Measurements from ENCODE around the gene CRY2. TPM values are rescaled to one million over a fixed set of nuclear protein-coding genes. Genes with fewer than 3 reads are reported as not detected.
A peak's percentile ranks its signal among the peaks of the same experiment; 100 is the strongest.

CRY2 gene
- total RNA-seq, 1 experiment from 2014 or later: 6.4 TPM

- no peak for DNase-seq (ENCODE audit: low read depth)
Measured at GRCh38 chr11:45848654-45849081, 1.4 kb downstream of the CRY2 start.

GRCh38 chr11:45850446-45850845 lies 3.2 kb downstream of the CRY2 start:
- DNase-seq (ENCODE audit: low read depth): peak; percentile 7

- DNase-seq (ENCODE audit: low read depth): no peak
Measured at GRCh38 chr11:45851228-45851627, 4.0 kb downstream of the CRY2 start.

GRCh38 chr11:45852018-45852711 lies 4.9 kb downstream of the CRY2 start:
- DNase-seq (ENCODE audit: low read depth): no peak

- no peak for DNase-seq (ENCODE audit: low read depth)
Measured at GRCh38 chr11:45852712-45853101, 5.4 kb downstream of the CRY2 start.

GRCh38 chr11:45853332-45854219 lies 6.3 kb downstream of the CRY2 start:
- no peak for DNase-seq (ENCODE audit: low read depth)

GRCh38 chr11:45855308-45855707 lies 8.0 kb downstream of the CRY2 start:
- DNase-seq (ENCODE audit: low read depth): no peak

- DNase-seq (ENCODE audit: low read depth): no peak
Measured at GRCh38 chr11:45856044-45856468, 8.8 kb downstream of the CRY2 start.

GRCh38 chr11:45857961-45858474 lies 10.7 kb downstream of the CRY2 start:
- peak; percentile 41 for DNase-seq (ENCODE audit: low read depth)

GRCh38 chr11:45858751-45859398 lies 11.6 kb downstream of the CRY2 start:
- DNase-seq (ENCODE audit: low read depth): no peak

- no peak for DNase-seq (ENCODE audit: low read depth)
Measured at GRCh38 chr11:45859661-45860140, 12.4 kb downstream of the CRY2 start.

GRCh38 chr11:45860348-45860747 lies 13.1 kb downstream of the CRY2 start:
- DNase-seq (ENCODE audit: low read depth): no peak

- DNase-seq (ENCODE audit: low read depth): no peak
Measured at GRCh38 chr11:45860764-45861510, 13.7 kb downstream of the CRY2 start.

GRCh38 chr11:45864041-45864440 lies 16.8 kb downstream of the CRY2 start:
- DNase-seq (ENCODE audit: low read depth): no peak

- no peak for DNase-seq (ENCODE audit: low read depth)
Measured at GRCh38 chr11:45869551-45869950, 22.3 kb downstream of the CRY2 start.

GRCh38 chr11:45870706-45871105 lies 23.4 kb downstream of the CRY2 start:
- DNase-seq (ENCODE audit: low read depth): no peak

- DNase-seq (ENCODE audit: low read depth): no peak
Measured at GRCh38 chr11:45871638-45872037, 24.4 kb downstream of the CRY2 start.

- DNase-seq (ENCODE audit: low read depth): peak; percentile 86
Measured at GRCh38 chr11:45872651-45873356, 25.5 kb downstream of the CRY2 start.

GRCh38 chr11:45876401-45876800 lies 29.1 kb downstream of the CRY2 start:
- no peak for DNase-seq (ENCODE audit: low read depth)

GRCh38 chr11:45877221-45877620 lies 29.9 kb downstream of the CRY2 start:
- DNase-seq (ENCODE audit: low read depth): no peak

- no peak for DNase-seq (ENCODE audit: low read depth)
Measured at GRCh38 chr11:45877845-45878244, 30.6 kb downstream of the CRY2 start.

Measured in RPMI7951 (cell line).